Astrocyte of the spinal cord (primary cell): ENCODE results near the gene CPSF4.

ENCODE experiments used
- DNase-seq: peaks from one replicate; pipeline ENCODE4 v3.0.0; 2011; ENCODE audit warnings: low read depth, low spot score
- H3K4me3 ChIP-seq: 2 replicates; pipeline ENCODE4 v1.5.1; 2011; ENCODE audit warnings: low read depth, mild to moderate bottlenecking, low read length, moderate library complexity
- CTCF ChIP-seq: IDR thresholded peaks from 2 replicates; pipeline ENCODE4 v1.5.1; 2012; ENCODE audit warnings: low read depth, mild to moderate bottlenecking, low read length, inconsistent platforms
- in situ Hi-C: cut with HindIII; loops from 2 replicates; pipeline ENCODE4 v1.10.0; 2017; ENCODE audit warnings: low sequenced_read_pairs

CPSF4 gene

GRCh38 chr7:99438573-99439480 lies at the start of gene CPSF4, which contains the start of gene PTCD1:
Gene CPSF4, plus strand, starts transcription at chr7:99438943. Its CDS starts 140 bp downstream, at chr7:99439083.
Gene PTCD1, minus strand, starts transcription at chr7:99438798. Its CDS starts 3,556 bp downstream, at chr7:99435242.
- peak within 1 kb of the TSS; percentile 96 for H3K4me3 ChIP-seq
- in situ Hi-C loops, result no loop called here
- TF ChIP-seq CTCF, result no peak
- peak; percentile 95 for DNase-seq

GRCh38 chr7:99389772-99390171 lies 49.0 kb upstream of the CPSF4 start:
- DNase-seq, result no peak
- no peak for TF ChIP-seq CTCF
- no peak overlapping the region for H3K4me3 ChIP-seq
- in situ Hi-C loops, result no loop called here

- TF ChIP-seq CTCF, result no peak
- in situ Hi-C loops, result no loop called here
- no peak for DNase-seq
- H3K4me3 ChIP-seq, result no peak overlapping the region
Observed at GRCh38 chr7:99390941-99391602, 47.7 kb upstream of the CPSF4 start.

- DNase-seq, result no peak
- no peak overlapping the region for H3K4me3 ChIP-seq
- no peak for TF ChIP-seq CTCF
Observed at GRCh38 chr7:99392046-99392445, 46.7 kb upstream of the CPSF4 start.

GRCh38 chr7:99392659-99393354 lies 45.9 kb upstream of the CPSF4 start:
- in situ Hi-C loops, result no loop called here
- no peak for TF ChIP-seq CTCF
- peak overlapping the region; percentile 45 for H3K4me3 ChIP-seq
- peak; percentile 69 for DNase-seq

More at GRCh38 chr7:99392046-99392445, 46.7 kb upstream of the CPSF4 start:
- in situ Hi-C loops, result no loop called here

- TF ChIP-seq CTCF, result no peak
- DNase-seq, result peak; percentile 38
- in situ Hi-C loops, result no loop called here
- peak overlapping the region; percentile 45 for H3K4me3 ChIP-seq
Observed at GRCh38 chr7:99393355-99394187, 45.2 kb upstream of the CPSF4 start.
